SK-N-SH treated with all-trans-retinoic acid at 6 μM for 48 hours (cell line): ENCODE data around the gene HGD.

Experiments used
- ATAC-seq: fragments of 200-7000 bp; cut with Tn5 transposase; 3 replicates; pipeline ENCODE4 v1.9.1; 2020; ENCODE audit warnings: mild to moderate bottlenecking, moderate library complexity
- ARNTL ChIP-seq: fragments of 450-650 bp; formaldehyde crosslinking; IDR thresholded peaks from 2 replicates; pipeline ENCODE4 v1.5.0; 2020; ENCODE audit warnings: low read depth, mild to moderate bottlenecking, moderate library complexity, borderline replicate concordance
- BACH2 ChIP-seq: fragments of 250-450 bp; sonication (Bioruptor Pico); IDR thresholded peaks from 2 replicates; pipeline ENCODE4 v1.9.0; 2021; ENCODE audit warnings: mild to moderate bottlenecking, borderline replicate concordance
- CSDC2 ChIP-seq: fragments of 250-450 bp; sonication (Bioruptor Pico); IDR thresholded peaks from 2 replicates; pipeline ENCODE4 v1.5.0; 2020; ENCODE audit warnings: mild to moderate bottlenecking, moderate library complexity
- ESRRG ChIP-seq: fragments of 250-450 bp; sonication (Bioruptor Pico); IDR thresholded peaks from 2 replicates; pipeline ENCODE4 v1.6.1; 2021; ENCODE audit warnings: mild to moderate bottlenecking
- GLIS3 ChIP-seq: fragments of 250-450 bp; sonication (Bioruptor Pico); IDR thresholded peaks from 2 replicates; pipeline ENCODE4 v1.5.0; 2020; ENCODE audit warnings: mild to moderate bottlenecking, moderate library complexity
- ISL1 ChIP-seq: fragments of 250-450 bp; sonication (Bioruptor Pico); IDR thresholded peaks from 2 replicates; pipeline ENCODE4 v2.1.2; 2022; ENCODE audit warnings: mild to moderate bottlenecking, moderate library complexity
- OSR1 ChIP-seq: fragments of 250-450 bp; sonication (Bioruptor Pico); IDR thresholded peaks from 2 replicates; pipeline ENCODE4 v1.8.0; 2022; ENCODE audit warnings: moderate library complexity, mild to moderate bottlenecking, inconsistent platforms
- RARB ChIP-seq: fragments of 250-450 bp; sonication (Bioruptor Pico); IDR thresholded peaks from 2 replicates; pipeline ENCODE4 v1.8.0; 2021; ENCODE audit warnings: mild to moderate bottlenecking, moderate library complexity
- SNAI2 ChIP-seq: fragments of 250-450 bp; sonication (Bioruptor Pico); IDR thresholded peaks from 2 replicates; pipeline ENCODE4 v1.5.0; 2020; ENCODE audit warnings: mild to moderate bottlenecking, moderate library complexity
- TCF4 ChIP-seq: fragments of 250-450 bp; sonication (Bioruptor Pico); IDR thresholded peaks from 2 replicates; pipeline ENCODE4 v1.8.0; 2021; ENCODE audit warnings: mild to moderate bottlenecking, moderate library complexity, borderline replicate concordance
- ZC3H10 ChIP-seq: fragments of 250-450 bp; sonication (Bioruptor Pico); IDR thresholded peaks from 2 replicates; pipeline ENCODE4 v1.5.1; 2021; ENCODE audit warnings: mild to moderate bottlenecking, moderate library complexity
- ZFP3 ChIP-seq: fragments of 250-450 bp; sonication (Bioruptor Pico); IDR thresholded peaks from 2 replicates; pipeline ENCODE4 v1.5.0; 2020; ENCODE audit warnings: mild to moderate bottlenecking, moderate library complexity
- ZNF70 ChIP-seq: fragments of 450-650 bp; formaldehyde crosslinking; IDR thresholded peaks from 2 replicates; pipeline ENCODE4 v1.5.0; 2020; ENCODE audit warnings: mild to moderate bottlenecking, moderate library complexity
- ZNF8 ChIP-seq: fragments of 450-650 bp; formaldehyde crosslinking; IDR thresholded peaks from 2 replicates; pipeline ENCODE4 v1.5.0; 2020; ENCODE audit warnings: mild to moderate bottlenecking, moderate library complexity
- TF ChIP-seq, protein P1 (sequence below): fragments of 250-450 bp; sonication (Bioruptor Pico); IDR thresholded peaks from 2 replicates; pipeline ENCODE4 v1.5.1; 2021; ENCODE audit warnings: mild to moderate bottlenecking, moderate library complexity
- TF ChIP-seq, protein P2 (sequence below): fragments of 250-450 bp; sonication (Bioruptor Pico); IDR thresholded peaks from 2 replicates; pipeline ENCODE4 v1.8.0; 2020; ENCODE audit warnings: mild to moderate bottlenecking, moderate library complexity, borderline replicate concordance
- TF ChIP-seq, protein P3 (sequence below): fragments of 250-450 bp; sonication (Bioruptor Pico); IDR thresholded peaks from 2 replicates; pipeline ENCODE4 v1.8.0; 2021; ENCODE audit warnings: low read depth, mild to moderate bottlenecking, moderate library complexity, borderline replicate concordance
- TF ChIP-seq, protein P4 (sequence below): fragments of 250-450 bp; sonication (Bioruptor Pico); IDR thresholded peaks from 2 replicates; pipeline ENCODE4 v1.5.1; 2020; ENCODE audit warnings: low read depth, mild to moderate bottlenecking, moderate library complexity
- TF ChIP-seq, protein P5 (sequence below): fragments of 250-450 bp; sonication (Bioruptor Pico); IDR thresholded peaks from 2 replicates; pipeline ENCODE4 v1.5.0; 2020; ENCODE audit warnings: mild to moderate bottlenecking, moderate library complexity

HGD gene, protein sequence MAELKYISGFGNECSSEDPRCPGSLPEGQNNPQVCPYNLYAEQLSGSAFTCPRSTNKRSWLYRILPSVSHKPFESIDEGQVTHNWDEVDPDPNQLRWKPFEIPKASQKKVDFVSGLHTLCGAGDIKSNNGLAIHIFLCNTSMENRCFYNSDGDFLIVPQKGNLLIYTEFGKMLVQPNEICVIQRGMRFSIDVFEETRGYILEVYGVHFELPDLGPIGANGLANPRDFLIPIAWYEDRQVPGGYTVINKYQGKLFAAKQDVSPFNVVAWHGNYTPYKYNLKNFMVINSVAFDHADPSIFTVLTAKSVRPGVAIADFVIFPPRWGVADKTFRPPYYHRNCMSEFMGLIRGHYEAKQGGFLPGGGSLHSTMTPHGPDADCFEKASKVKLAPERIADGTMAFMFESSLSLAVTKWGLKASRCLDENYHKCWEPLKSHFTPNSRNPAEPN

DNA sequence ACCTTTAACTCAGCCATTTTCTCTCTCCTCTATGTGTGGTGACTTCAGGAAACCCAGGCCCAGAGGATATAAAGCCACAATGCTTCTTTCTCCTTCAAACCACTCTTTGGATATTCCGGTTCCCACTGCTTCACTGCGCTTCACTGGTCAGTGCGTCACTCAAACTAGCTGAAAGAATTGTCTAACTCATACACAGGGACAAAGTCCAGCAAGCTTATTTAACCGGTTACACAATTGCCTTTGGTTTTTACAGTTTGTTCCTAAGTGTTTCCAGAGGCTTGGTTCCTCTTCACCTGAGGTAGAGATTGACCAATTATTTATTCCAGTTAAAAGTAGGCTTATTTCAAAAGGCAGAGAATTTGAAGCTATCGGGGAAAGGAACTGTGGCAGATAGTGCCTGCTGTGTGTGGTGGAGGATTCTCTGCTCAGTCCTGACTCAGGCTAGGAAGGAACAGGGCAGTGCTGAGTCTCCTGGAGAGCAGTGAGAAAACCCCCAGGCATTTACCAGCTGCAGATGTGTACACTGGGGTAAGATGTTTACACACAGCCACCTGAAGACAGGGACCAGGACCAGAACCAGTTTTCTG, at the start of gene HGD:
TSS of gene HGD (minus strand) at position 145 of the 587 bp plus-strand sequence. CDS start at position 17, 128 bp downstream.
- TF ChIP-seq ISL1 (CRISPR knock-in tag) (no peak), RARB (CRISPR knock-in tag) (no peak), ZNF8 (no peak), BACH2 (CRISPR knock-in tag) (no peak), GLIS3 (CRISPR knock-in tag) (no peak), ZC3H10 (CRISPR knock-in tag) (no peak), ARNTL (CRISPR knock-in tag) (no peak), ZNF70 (CRISPR knock-in tag) (no peak), SNAI2 (no peak), CSDC2 (CRISPR knock-in tag) (no peak), OSR1 (no peak), ZFP3 (no peak), ESRRG (CRISPR knock-in tag) (no peak), TCF4 (CRISPR knock-in tag) (no peak)
- TF ChIP-seq, protein P1, sequence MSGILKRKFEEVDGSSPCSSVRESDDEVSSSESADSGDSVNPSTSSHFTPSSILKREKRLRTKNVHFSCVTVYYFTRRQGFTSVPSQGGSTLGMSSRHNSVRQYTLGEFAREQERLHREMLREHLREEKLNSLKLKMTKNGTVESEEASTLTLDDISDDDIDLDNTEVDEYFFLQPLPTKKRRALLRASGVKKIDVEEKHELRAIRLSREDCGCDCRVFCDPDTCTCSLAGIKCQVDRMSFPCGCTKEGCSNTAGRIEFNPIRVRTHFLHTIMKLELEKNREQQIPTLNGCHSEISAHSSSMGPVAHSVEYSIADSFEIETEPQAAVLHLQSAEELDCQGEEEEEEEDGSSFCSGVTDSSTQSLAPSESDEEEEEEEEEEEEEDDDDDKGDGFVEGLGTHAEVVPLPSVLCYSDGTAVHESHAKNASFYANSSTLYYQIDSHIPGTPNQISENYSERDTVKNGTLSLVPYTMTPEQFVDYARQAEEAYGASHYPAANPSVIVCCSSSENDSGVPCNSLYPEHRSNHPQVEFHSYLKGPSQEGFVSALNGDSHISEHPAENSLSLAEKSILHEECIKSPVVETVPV (CRISPR knock-in tag): no peak
- TF ChIP-seq, protein P2, sequence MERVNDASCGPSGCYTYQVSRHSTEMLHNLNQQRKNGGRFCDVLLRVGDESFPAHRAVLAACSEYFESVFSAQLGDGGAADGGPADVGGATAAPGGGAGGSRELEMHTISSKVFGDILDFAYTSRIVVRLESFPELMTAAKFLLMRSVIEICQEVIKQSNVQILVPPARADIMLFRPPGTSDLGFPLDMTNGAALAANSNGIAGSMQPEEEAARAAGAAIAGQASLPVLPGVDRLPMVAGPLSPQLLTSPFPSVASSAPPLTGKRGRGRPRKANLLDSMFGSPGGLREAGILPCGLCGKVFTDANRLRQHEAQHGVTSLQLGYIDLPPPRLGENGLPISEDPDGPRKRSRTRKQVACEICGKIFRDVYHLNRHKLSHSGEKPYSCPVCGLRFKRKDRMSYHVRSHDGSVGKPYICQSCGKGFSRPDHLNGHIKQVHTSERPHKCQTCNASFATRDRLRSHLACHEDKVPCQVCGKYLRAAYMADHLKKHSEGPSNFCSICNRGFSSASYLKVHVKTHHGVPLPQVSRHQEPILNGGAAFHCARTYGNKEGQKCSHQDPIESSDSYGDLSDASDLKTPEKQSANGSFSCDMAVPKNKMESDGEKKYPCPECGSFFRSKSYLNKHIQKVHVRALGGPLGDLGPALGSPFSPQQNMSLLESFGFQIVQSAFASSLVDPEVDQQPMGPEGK (CRISPR knock-in tag): no peak
- TF ChIP-seq, protein P3, sequence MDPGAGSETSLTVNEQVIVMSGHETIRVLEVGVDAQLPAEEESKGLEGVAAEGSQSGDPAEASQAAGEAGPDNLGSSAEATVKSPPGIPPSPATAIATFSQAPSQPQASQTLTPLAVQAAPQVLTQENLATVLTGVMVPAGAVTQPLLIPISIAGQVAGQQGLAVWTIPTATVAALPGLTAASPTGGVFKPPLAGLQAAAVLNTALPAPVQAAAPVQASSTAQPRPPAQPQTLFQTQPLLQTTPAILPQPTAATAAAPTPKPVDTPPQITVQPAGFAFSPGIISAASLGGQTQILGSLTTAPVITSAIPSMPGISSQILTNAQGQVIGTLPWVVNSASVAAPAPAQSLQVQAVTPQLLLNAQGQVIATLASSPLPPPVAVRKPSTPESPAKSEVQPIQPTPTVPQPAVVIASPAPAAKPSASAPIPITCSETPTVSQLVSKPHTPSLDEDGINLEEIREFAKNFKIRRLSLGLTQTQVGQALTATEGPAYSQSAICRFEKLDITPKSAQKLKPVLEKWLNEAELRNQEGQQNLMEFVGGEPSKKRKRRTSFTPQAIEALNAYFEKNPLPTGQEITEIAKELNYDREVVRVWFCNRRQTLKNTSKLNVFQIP: no peak
- TF ChIP-seq, protein P4, sequence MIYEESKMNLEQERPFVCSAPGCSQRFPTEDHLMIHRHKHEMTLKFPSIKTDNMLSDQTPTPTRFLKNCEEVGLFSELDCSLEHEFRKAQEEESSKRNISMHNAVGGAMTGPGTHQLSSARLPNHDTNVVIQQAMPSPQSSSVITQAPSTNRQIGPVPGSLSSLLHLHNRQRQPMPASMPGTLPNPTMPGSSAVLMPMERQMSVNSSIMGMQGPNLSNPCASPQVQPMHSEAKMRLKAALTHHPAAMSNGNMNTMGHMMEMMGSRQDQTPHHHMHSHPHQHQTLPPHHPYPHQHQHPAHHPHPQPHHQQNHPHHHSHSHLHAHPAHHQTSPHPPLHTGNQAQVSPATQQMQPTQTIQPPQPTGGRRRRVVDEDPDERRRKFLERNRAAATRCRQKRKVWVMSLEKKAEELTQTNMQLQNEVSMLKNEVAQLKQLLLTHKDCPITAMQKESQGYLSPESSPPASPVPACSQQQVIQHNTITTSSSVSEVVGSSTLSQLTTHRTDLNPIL (CRISPR knock-in tag): no peak
- no peak for ATAC-seq

DNA sequence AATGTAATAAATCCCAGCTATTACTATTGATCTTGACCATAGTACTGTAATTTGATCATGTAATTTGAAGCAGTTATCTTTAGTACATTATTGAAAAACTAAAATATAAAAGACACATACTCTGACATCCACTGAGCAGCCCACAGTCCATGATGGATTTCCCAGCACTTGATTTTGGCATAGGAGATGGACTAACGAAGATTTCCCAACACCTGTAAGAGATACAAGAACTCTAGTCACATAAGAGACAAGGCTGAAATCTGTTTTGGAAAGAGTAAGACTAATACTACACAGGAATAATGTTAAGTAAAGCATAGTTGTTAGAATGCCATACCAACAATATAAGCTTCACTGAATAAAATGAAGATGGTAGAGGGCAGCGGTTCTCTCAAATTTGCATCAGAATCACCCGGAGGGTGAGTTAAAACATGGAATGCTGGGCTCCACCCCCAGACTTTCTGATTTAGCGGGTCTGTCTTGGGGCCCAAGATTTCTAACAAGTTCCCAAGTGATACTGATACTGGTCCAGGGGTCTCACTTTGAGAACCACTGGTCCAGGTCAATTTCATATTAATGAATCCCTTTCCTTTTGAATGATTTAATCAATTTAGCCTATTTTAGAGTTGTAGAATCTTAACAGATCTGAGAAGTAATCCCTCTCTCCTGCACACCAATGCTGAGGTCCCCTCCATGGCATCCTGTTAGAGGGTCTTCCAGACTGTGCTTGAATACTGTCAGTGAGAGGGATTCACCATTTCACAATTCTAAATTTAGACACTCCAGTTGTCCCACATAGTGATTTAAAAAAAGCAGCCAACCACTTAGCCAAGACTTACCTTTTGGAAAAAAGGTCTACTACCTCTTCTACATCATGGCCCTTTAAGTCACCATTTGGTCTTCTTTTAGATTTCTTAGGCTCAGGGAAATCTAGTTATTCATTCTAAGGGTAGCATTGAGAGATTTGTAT, 48.8 kb upstream of the HGD start:
- ATAC-seq: no peak
- TF ChIP-seq, protein P1 (CRISPR knock-in tag): no peak
- no peak for TF ChIP-seq ZFP3
- TF ChIP-seq, protein P5, sequence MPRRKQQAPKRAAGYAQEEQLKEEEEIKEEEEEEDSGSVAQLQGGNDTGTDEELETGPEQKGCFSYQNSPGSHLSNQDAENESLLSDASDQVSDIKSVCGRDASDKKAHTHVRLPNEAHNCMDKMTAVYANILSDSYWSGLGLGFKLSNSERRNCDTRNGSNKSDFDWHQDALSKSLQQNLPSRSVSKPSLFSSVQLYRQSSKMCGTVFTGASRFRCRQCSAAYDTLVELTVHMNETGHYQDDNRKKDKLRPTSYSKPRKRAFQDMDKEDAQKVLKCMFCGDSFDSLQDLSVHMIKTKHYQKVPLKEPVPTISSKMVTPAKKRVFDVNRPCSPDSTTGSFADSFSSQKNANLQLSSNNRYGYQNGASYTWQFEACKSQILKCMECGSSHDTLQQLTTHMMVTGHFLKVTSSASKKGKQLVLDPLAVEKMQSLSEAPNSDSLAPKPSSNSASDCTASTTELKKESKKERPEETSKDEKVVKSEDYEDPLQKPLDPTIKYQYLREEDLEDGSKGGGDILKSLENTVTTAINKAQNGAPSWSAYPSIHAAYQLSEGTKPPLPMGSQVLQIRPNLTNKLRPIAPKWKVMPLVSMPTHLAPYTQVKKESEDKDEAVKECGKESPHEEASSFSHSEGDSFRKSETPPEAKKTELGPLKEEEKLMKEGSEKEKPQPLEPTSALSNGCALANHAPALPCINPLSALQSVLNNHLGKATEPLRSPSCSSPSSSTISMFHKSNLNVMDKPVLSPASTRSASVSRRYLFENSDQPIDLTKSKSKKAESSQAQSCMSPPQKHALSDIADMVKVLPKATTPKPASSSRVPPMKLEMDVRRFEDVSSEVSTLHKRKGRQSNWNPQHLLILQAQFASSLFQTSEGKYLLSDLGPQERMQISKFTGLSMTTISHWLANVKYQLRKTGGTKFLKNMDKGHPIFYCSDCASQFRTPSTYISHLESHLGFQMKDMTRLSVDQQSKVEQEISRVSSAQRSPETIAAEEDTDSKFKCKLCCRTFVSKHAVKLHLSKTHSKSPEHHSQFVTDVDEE (CRISPR knock-in tag): no peak
- no peak for TF ChIP-seq ZNF70 (CRISPR knock-in tag)
- no peak for TF ChIP-seq TCF4 (CRISPR knock-in tag)
- TF ChIP-seq GLIS3 (CRISPR knock-in tag): no peak
- no peak for TF ChIP-seq SNAI2
- no peak for TF ChIP-seq OSR1
- no peak for TF ChIP-seq ZNF8
- TF ChIP-seq, protein P3: no peak
- no peak for TF ChIP-seq ESRRG (CRISPR knock-in tag)
- no peak for TF ChIP-seq RARB (CRISPR knock-in tag)
